Measurements from ENCODE around the gene EGR2. TPM values are rescaled to one million over a fixed set of nuclear protein-coding genes. Genes with fewer than 3 reads are reported as not detected.
A peak's percentile ranks its signal among the peaks of the same experiment; 100 is the strongest.

EGR2 gene
- total RNA-seq, 1 donor from 2014 or later, result 12.1 TPM

GRCh38 chr10:62763155-62763554 is 53.0 kb downstream of the EGR2 start:
- no peak overlapping the region for H3K9ac ChIP-seq (ENCODE audit: low read length)
- H3K4me1 ChIP-seq (ENCODE audit: insufficient read depth, low read length), result no peaks in the 10 kb centered on the region
- H3K4me2 ChIP-seq (ENCODE audit: low read length), result no peak overlapping the region
- Mint-ChIP-seq H3K27ac (ENCODE audit: unreplicated experiment) (no peak overlapping the region), H3K36me3 (ENCODE audit: low read depth, unreplicated experiment) (peaks cover 3% of the 10 kb centered on the region), H3K27me3 (ENCODE audit: low read depth, unreplicated experiment) (no peaks in the 10 kb centered on the region), H3K4me3 (ENCODE audit: unreplicated experiment) (no peak overlapping the region), H3K9me3 (ENCODE audit: unreplicated experiment) (peaks cover 5% of the 10 kb centered on the region), H3K4me1 (ENCODE audit: low read depth, unreplicated experiment) (peaks cover 24% of the 10 kb centered on the region)
- H3K27ac ChIP-seq (ENCODE audit: low read depth, low read length), result no peak overlapping the region
- no peaks in the 10 kb centered on the region for H3K36me3 ChIP-seq (ENCODE audit: insufficient read depth, low read length)
- no peak for TF ChIP-seq EZH2 (IDR thresholded peaks at IDR 0.05; ENCODE audit: insufficient read depth, low read length)
- no peak for TF ChIP-seq CTCF (IDR thresholded peaks at IDR 0.05; ENCODE audit: insufficient read depth, low read depth, low read length)
- peaks cover 3% of the 10 kb centered on the region for H3K27me3 ChIP-seq (ENCODE audit: insufficient read depth, low read length)
- no peaks in the 10 kb centered on the region for H3K79me2 ChIP-seq (ENCODE audit: insufficient read depth, low read length)
- no peak overlapping the region for H3K4me3 ChIP-seq (ENCODE audit: insufficient read depth, low read depth, low read length)
- no peaks in the 10 kb centered on the region for H3K9me3 ChIP-seq (ENCODE audit: insufficient read depth, low read depth, low read length)
- DNase-seq (ENCODE audit: low read depth), result peak; percentile 56
- H2AFZ ChIP-seq (ENCODE audit: low read depth, low read length), result no peak overlapping the region
- FAIRE-seq, result no peak
- H4K20me1 ChIP-seq (ENCODE audit: insufficient read depth, low read length), result no peaks in the 10 kb centered on the region

Other genes starting within 250 kb of the EGR2 start
- gene ADO, start 11.6 kb downstream of the EGR2 start, total RNA-seq, result 29.0 and 31.1 TPM in 2 replicates